HepG2 (cell line): Measurements from ENCODE around the gene FGD4.

ENCODE experiments used
- MYC ChIP-seq: sonication (generic); formaldehyde crosslinking; IDR thresholded peaks from 2 replicates; pipeline ENCODE4 v1.9.0; 2021; ENCODE audit warnings: missing genetic modification reagents, borderline replicate concordance
- TAF1 ChIP-seq: sonication (generic); formaldehyde crosslinking; IDR thresholded peaks from 2 replicates; pipeline ENCODE4 v1.4.0; 2020; ENCODE audit warnings: missing genetic modification reagents
- TF ChIP-seq, protein P1 (sequence below): sonication (generic); formaldehyde crosslinking; conservative IDR thresholded peaks from 2 replicates; pipeline ENCODE4 v1.5.0; 2020; ENCODE audit warnings: missing genetic modification reagents
- TF ChIP-seq, protein P2 (sequence below): sonication (generic); formaldehyde crosslinking; IDR thresholded peaks from 2 replicates; pipeline ENCODE4 v1.4.0; 2020; ENCODE audit warnings: mild to moderate bottlenecking, missing genetic modification reagents, borderline replicate concordance

DNA sequence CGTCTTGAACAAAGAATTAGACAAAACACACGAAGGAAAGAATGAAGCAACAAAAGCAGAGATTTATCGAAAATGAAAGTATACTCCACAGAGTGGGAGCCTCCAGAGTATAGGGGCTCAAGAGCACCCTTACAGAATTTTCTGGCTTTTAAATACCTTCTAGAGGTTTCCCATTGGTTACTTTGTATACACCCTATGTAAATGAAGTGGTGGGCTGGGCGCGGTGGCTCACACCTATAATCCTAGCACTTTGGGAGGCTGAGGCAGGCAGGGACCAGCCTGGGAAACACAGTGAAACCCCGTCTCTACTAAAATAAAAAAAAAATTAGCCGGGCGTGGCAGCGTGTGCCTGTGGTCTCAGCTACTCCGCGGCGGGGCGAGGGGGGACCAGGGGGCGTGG lies 266.7 kb downstream of the FGD4 start:
- TF ChIP-seq, protein P1, sequence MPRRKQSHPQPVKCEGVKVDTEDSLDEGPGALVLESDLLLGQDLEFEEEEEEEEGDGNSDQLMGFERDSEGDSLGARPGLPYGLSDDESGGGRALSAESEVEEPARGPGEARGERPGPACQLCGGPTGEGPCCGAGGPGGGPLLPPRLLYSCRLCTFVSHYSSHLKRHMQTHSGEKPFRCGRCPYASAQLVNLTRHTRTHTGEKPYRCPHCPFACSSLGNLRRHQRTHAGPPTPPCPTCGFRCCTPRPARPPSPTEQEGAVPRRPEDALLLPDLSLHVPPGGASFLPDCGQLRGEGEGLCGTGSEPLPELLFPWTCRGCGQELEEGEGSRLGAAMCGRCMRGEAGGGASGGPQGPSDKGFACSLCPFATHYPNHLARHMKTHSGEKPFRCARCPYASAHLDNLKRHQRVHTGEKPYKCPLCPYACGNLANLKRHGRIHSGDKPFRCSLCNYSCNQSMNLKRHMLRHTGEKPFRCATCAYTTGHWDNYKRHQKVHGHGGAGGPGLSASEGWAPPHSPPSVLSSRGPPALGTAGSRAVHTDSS (CRISPR knock-in tag): no peak
- TF ChIP-seq, protein P2, sequence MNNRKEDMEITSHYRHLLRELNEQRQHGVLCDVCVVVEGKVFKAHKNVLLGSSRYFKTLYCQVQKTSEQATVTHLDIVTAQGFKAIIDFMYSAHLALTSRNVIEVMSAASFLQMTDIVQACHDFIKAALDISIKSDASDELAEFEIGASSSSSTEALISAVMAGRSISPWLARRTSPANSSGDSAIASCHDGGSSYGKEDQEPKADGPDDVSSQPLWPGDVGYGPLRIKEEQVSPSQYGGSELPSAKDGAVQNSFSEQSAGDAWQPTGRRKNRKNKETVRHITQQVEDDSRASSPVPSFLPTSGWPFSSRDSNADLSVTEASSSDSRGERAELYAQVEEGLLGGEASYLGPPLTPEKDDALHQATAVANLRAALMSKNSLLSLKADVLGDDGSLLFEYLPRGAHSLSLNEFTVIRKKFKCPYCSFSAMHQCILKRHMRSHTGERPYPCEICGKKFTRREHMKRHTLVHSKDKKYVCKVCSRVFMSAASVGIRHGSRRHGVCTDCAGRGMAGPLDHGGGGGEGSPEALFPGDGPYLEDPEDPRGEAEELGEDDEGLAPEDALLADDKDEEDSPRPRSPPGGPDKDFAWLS (CRISPR knock-in tag): no peak
- TF ChIP-seq MYC (CRISPR knock-in tag) (no peak), TAF1 (CRISPR knock-in tag) (no peak)
